CD14-positive monocyte (primary cell): Measurements from ENCODE around the gene RERE. TPM values are rescaled to one million over a fixed set of nuclear protein-coding genes. Genes with fewer than 3 reads are reported as not detected.

Experiments used
- DNase-seq, 3 donors: peaks; one replicate each; pipeline ENCODE4 v3.0.0-alpha.2; 2011 to 2022
- H2AFZ ChIP-seq: 2 replicates; pipeline ENCODE4 v1.6.0; 2012; ENCODE audit warnings: mild to moderate bottlenecking, low read depth, low read length, inconsistent platforms; ENCODE audit not compliant: insufficient read depth, poor library complexity, severe bottlenecking
- H3K27ac ChIP-seq, 2 donors: 1 replicate in 1 of 2; 2 replicates in 1 of 2; pipeline ENCODE4 v1.5.1; 2012 to 2013; ENCODE audit warnings: low read length in 2 of 2, control low read depth in 1 of 2, inconsistent platforms in 1 of 2, low read depth in 1 of 2, mild to moderate bottlenecking in 1 of 2
- H3K27me3 ChIP-seq, 2 donors: one replicate each; pipeline versions ENCODE4 v1.6.0 to v1.6.1; 2011 to 2013; ENCODE audit warnings: low read length in 2 of 2; ENCODE audit not compliant: control insufficient read depth in 2 of 2, insufficient read depth in 2 of 2
- H3K36me3 ChIP-seq, 2 donors: replicated peaks in 1 of 2; 1 replicate in 1 of 2; 2 replicates in 1 of 2; pipeline versions ENCODE4 v1.5.1 to v1.6.1; 2012 to 2013; ENCODE audit warnings: low read length in 2 of 2, control low read depth in 1 of 2, inconsistent platforms in 1 of 2, mild to moderate bottlenecking in 1 of 2; ENCODE audit not compliant: insufficient read depth in 2 of 2, control insufficient read depth in 1 of 2
- H3K4me1 ChIP-seq, 2 donors: 1 replicate in 1 of 2; 2 replicates in 1 of 2; pipeline versions ENCODE4 v1.5.1 to v1.6.1; 2012 to 2013; ENCODE audit warnings: low read length in 2 of 2, control low read depth in 1 of 2, inconsistent platforms in 1 of 2, mild to moderate bottlenecking in 1 of 2, moderate library complexity in 1 of 2; ENCODE audit not compliant: insufficient read depth in 2 of 2, control insufficient read depth in 1 of 2
- H3K4me2 ChIP-seq: replicated peaks from 2 replicates; pipeline ENCODE3; 2012; ENCODE audit warnings: low read length, moderate library complexity, mild to moderate bottlenecking; ENCODE audit not compliant: poor library complexity, severe bottlenecking; ENCODE audit errors: extremely low read depth
- H3K4me3 ChIP-seq, 3 experiments: fragments of 200-600 bp in 1 of 3; sonication (generic) in 1 of 3; replicated peaks in 1 of 3; 1 replicate in 2 of 3; 2 replicates in 1 of 3; pipeline ENCODE4 v1.5.1; 2011 to 2013; ENCODE audit warnings: low read length in 3 of 3, mild to moderate bottlenecking in 3 of 3, control low read depth in 2 of 3, low read depth in 2 of 3, inconsistent platforms in 1 of 3, moderate library complexity in 1 of 3
- H3K79me2 ChIP-seq: 2 replicates; pipeline ENCODE4 v1.6.0; 2012; ENCODE audit warnings: mild to moderate bottlenecking, control low read depth, inconsistent platforms, low read length, moderate library complexity; ENCODE audit not compliant: insufficient read depth
- H3K9ac ChIP-seq: 2 replicates; pipeline ENCODE4 v1.6.0; 2017; ENCODE audit warnings: low read length, mild to moderate bottlenecking; ENCODE audit not compliant: insufficient read depth, poor library complexity, severe bottlenecking
- H3K9me3 ChIP-seq, 2 donors: replicated peaks in 1 of 2; 1 replicate in 1 of 2; 2 replicates in 1 of 2; pipeline versions ENCODE4 v1.5.1 to v1.6.1; 2012 to 2013; ENCODE audit warnings: low read length in 2 of 2, control low read depth in 1 of 2; ENCODE audit not compliant: control insufficient read depth in 1 of 2, insufficient read depth in 1 of 2
- H4K20me1 ChIP-seq: 2 replicates; pipeline ENCODE4 v1.6.0; 2012; ENCODE audit warnings: mild to moderate bottlenecking, low read length, control low read depth, moderate library complexity; ENCODE audit not compliant: insufficient read depth
- H3K27ac Mint-ChIP-seq, 7 donors: one replicate each; pipeline ENCODE4 v1.8.0; 2020; ENCODE audit warnings: mild to moderate bottlenecking in 7 of 7, mixed read lengths in 7 of 7, moderate library complexity in 6 of 7, inconsistent platforms in 2 of 7
- H3K27me3 Mint-ChIP-seq, 3 donors: one replicate each; pipeline ENCODE4 v1.8.0; 2021 to 2022; ENCODE audit warnings: low read depth in 3 of 3, mild to moderate bottlenecking in 3 of 3, mixed read lengths in 3 of 3, moderate library complexity in 3 of 3, inconsistent platforms in 1 of 3
- H3K36me3 Mint-ChIP-seq, 2 donors: one replicate each; pipeline ENCODE4 v1.8.0; 2020; ENCODE audit warnings: mixed read lengths in 2 of 2, inconsistent platforms in 1 of 2, mild to moderate bottlenecking in 1 of 2
- H3K4me1 Mint-ChIP-seq: one replicate; pipeline ENCODE4 v1.8.0; 2020; ENCODE audit warnings: mild to moderate bottlenecking, mixed read lengths
- H3K4me3 Mint-ChIP-seq, 2 donors: one replicate each; pipeline ENCODE4 v1.8.0; 2020; ENCODE audit warnings: mild to moderate bottlenecking in 2 of 2, mixed read lengths in 2 of 2, moderate library complexity in 1 of 2
- H3K9me3 Mint-ChIP-seq, 7 donors: one replicate each; pipeline ENCODE4 v1.8.0; 2020 to 2022; ENCODE audit warnings: mixed read lengths in 7 of 7, mild to moderate bottlenecking in 6 of 7, moderate library complexity in 6 of 7, inconsistent platforms in 2 of 7
- WGBS: methylation state at CpG from one replicate; pipeline ENCODE4 v1.1.5; 2013; ENCODE audit warnings: missing lambda C conversion rate; ENCODE audit not compliant: insufficient coverage; 5-methylcytosine and 5-hydroxymethylcytosine counted together
- intact Hi-C, 2 donors: fragments of 100-400 bp; cut with micrococcal nuclease; formaldehyde crosslinking; loops; one replicate each; pipeline versions ENCODE4 v1.15.0 to v1.15.1; 2023
- polyA plus RNA-seq, 3 donors: library from polyadenylated mRNA; depleted of rRNA in 1 of 3; unstranded in 2 of 3; stranded (reverse) in 1 of 3; fragments of 300-500 nt in 2 of 3; fragments of >200 nt in 1 of 3; fragmentation: Illumina TruSeq in 2 of 3; gene quantifications; 1 replicate in 2 of 3; 2 replicates in 1 of 3; pipeline ENCODE4 v1.2.3, GENCODE V29; 2012 to 2021
- TF ChIP-seq, protein P1 (sequence below): fragments of 200-600 bp; IDR thresholded peaks from one replicate; pipeline ENCODE4 v1.8.0; 2022; ENCODE audit warnings: antibody characterized with exemption, mild to moderate bottlenecking

RERE gene
- polyA plus RNA-seq, 3 donors = 1.2 to 19.4 (median 3.8) TPM

DNA sequence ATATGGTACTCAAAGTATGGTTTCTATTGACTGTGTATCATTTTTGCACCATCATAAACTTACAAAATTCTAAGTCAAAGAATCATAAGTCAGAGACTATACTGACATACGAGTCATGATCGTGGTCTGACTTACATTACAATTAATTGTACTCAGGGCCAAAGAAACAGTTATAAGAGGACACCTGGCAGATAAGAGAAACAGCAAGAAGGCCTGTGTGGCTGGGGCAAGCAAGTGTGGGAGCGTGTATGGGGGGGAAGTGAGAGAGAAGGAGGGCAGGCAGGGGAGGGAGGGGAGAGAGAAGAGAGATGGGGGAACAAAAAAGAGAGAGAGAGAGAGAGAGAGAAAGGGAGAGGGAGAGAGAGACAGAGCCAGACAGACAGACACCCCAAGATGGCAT, 70.9 kb downstream of the RERE start:
- no peak overlapping the region for H3K27ac Mint-ChIP-seq
- H3K79me2 ChIP-seq = no peaks in the 10 kb centered on the region
- no peaks in the 10 kb centered on the region for H3K9me3 ChIP-seq
- H3K27me3 ChIP-seq = no peaks in the 10 kb centered on the region
- H3K4me3 ChIP-seq = no peak overlapping the region
- no peaks in the 10 kb centered on the region for H3K9me3 Mint-ChIP-seq
- no peaks in the 10 kb centered on the region for H3K4me1 ChIP-seq
- no peak overlapping the region for H3K9ac ChIP-seq
- TF ChIP-seq, protein P1, sequence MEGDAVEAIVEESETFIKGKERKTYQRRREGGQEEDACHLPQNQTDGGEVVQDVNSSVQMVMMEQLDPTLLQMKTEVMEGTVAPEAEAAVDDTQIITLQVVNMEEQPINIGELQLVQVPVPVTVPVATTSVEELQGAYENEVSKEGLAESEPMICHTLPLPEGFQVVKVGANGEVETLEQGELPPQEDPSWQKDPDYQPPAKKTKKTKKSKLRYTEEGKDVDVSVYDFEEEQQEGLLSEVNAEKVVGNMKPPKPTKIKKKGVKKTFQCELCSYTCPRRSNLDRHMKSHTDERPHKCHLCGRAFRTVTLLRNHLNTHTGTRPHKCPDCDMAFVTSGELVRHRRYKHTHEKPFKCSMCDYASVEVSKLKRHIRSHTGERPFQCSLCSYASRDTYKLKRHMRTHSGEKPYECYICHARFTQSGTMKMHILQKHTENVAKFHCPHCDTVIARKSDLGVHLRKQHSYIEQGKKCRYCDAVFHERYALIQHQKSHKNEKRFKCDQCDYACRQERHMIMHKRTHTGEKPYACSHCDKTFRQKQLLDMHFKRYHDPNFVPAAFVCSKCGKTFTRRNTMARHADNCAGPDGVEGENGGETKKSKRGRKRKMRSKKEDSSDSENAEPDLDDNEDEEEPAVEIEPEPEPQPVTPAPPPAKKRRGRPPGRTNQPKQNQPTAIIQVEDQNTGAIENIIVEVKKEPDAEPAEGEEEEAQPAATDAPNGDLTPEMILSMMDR = no peak
- no peaks in the 10 kb centered on the region for H4K20me1 ChIP-seq
- H3K27me3 Mint-ChIP-seq = peaks cover 0 to 3% (median 2%) of the 10 kb centered on the region in 3 donors
- H3K4me1 Mint-ChIP-seq = peaks cover 3% of the 10 kb centered on the region
- DNase-seq = no peak
- H3K4me2 ChIP-seq = no peak overlapping the region
- H3K4me3 Mint-ChIP-seq = no peak overlapping the region
- no peak overlapping the region for H3K27ac ChIP-seq
- H3K36me3 ChIP-seq = no peaks in the 10 kb centered on the region
- H2AFZ ChIP-seq = no peak overlapping the region
- 8% methylated on average over 1 of the region's 3 CpGs for WGBS
- no peaks in the 10 kb centered on the region for H3K36me3 Mint-ChIP-seq
- intact Hi-C loops = no loop called here

DNA sequence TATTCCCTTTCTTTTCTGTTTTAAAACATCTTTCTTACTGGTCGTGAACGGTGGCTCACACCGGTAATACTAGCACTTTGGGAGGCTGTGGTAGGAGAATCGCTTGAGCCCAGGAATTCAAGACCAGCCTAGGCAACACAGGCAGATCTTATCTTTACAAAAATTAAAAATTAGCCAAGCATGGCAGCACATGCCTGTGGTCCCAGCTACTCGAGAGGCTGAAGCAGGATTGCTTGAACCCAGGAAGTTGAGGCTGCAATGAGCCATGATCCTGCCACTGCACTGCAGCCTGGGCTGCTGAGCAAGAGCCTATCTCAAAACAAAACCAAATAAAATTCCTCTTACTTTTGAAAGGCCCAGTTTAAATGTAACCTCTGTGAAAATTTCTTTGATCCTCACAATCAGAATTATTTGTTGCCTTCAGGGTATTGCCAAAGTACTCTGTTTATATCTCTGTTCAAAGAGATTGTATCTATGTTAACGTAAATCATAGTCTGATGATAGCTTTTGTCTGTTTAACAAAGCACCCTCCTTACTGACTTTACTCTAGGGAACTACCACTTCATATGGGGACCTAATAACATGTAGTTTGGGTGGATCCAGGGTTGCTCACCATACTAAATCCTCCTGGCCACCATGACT, 71.6 kb downstream of the RERE start:
- Histone ChIP-seq H3K27me3 (no peaks in the 10 kb centered on the region), H3K9me3 (no peaks in the 10 kb centered on the region), H3K4me1 (no peaks in the 10 kb centered on the region), H3K36me3 (no peaks in the 10 kb centered on the region), H2AFZ (no peak overlapping the region), H3K27ac (no peak overlapping the region), H3K9ac (no peak overlapping the region), H3K4me3 (no peak overlapping the region), H3K4me2 (no peak overlapping the region), H3K79me2 (no peaks in the 10 kb centered on the region), H4K20me1 (no peaks in the 10 kb centered on the region)
- no peaks in the 10 kb centered on the region for H3K36me3 Mint-ChIP-seq
- no peak for DNase-seq
- H3K27ac Mint-ChIP-seq = no peak overlapping the region
- TF ChIP-seq, protein P1 = no peak
- peaks cover 0 to 3% (median 2%) of the 10 kb centered on the region in 3 donors for H3K27me3 Mint-ChIP-seq
- 63% methylated on average over 1 of the region's 6 CpGs for WGBS
- peaks cover 0 to 3% (median 0%) of the 10 kb centered on the region in 7 donors for H3K9me3 Mint-ChIP-seq
- H3K4me3 Mint-ChIP-seq = no peak overlapping the region
- intact Hi-C loops = no loop called here
- peaks cover 3% of the 10 kb centered on the region for H3K4me1 Mint-ChIP-seq
